HG03135 (cell line): ENCODE measurements around the gene TRABD.
"Not testable (repeated sequence)": the region's sequence is repeated elsewhere in the genome, so short reads cannot be mapped to it uniquely, and the experiment has no call there.

Source experiments
- ATAC-seq: cut with Tn5 transposase; IDR thresholded peaks from one replicate; pipeline ENCODE4 v1.9.1; 2021; ENCODE audit warnings: mild to moderate bottlenecking, moderate library complexity; ENCODE audit not compliant: unreplicated experiment

Gene TRABD, protein sequence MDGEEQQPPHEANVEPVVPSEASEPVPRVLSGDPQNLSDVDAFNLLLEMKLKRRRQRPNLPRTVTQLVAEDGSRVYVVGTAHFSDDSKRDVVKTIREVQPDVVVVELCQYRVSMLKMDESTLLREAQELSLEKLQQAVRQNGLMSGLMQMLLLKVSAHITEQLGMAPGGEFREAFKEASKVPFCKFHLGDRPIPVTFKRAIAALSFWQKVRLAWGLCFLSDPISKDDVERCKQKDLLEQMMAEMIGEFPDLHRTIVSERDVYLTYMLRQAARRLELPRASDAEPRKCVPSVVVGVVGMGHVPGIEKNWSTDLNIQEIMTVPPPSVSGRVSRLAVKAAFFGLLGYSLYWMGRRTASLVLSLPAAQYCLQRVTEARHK

DNA sequence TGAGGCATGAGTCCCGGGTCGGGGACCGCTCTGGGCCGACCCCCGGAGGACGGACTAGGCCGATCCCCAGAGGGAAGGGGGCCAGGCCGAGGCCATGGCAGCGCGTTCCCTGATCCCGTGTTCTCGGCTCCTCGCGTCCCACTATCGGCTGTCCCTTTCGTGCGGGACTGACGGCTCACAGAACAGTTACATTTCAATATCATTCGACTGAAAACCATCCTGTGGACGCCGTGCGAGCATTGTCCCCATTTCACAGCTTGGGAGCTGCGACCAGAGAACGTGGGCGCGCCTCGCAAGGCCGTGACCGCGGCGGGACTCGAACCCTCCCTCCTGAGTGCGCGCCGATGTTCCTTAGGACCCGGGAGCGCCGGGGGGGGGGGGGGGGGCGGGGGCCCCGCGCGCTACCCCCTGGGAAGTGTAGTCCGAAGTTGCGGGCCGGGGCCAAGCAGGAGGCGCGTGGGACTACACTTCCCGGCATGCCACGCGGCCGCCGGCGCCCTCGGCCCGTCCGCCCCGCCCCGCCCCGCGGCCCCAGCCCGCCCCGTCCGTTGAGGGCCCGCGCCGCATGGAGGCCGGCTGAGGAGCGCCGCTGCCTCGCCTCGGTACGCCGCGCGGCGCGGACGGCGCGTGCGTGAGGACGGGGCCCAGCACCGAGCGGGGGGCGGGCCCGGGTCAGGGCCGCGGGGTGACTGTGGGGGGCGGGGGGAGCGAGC is at the start of gene TRABD:
TSS of gene TRABD (plus strand) at position 539 of the 713 bp plus-strand sequence. CDS start 7,148 bp downstream, outside the sequence.
- ATAC-seq = peak; percentile 44

DNA sequence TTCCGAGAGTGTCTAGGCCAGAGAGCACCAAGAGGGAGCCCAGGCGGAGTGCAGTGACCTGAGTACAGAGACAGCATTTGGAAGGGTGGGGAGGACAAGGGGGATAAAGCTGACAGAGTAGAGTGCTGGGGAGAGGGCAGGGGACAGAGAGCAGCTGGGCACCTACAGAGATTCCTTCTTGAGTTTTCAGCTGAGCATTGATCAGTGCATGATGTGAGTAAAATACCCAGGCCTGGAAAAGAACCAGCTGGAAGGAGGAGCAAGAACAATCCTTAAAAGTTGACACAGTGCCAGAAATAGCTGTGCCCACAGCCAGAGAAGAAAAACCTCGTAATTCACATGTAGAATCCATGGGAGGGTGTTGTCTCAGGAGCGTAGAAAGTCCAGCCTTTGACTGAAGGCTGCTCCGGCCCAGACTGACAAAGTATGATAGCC is 49.1 kb upstream of the TRABD start:
- ATAC-seq = no peak

GRCh38 chr22:50137277-50137676 is 48.4 kb upstream of the TRABD start:
- not testable (repeated sequence) for ATAC-seq

- no peak for ATAC-seq
Observed at GRCh38 chr22:50138041-50138440, 47.7 kb upstream of the TRABD start.

DNA sequence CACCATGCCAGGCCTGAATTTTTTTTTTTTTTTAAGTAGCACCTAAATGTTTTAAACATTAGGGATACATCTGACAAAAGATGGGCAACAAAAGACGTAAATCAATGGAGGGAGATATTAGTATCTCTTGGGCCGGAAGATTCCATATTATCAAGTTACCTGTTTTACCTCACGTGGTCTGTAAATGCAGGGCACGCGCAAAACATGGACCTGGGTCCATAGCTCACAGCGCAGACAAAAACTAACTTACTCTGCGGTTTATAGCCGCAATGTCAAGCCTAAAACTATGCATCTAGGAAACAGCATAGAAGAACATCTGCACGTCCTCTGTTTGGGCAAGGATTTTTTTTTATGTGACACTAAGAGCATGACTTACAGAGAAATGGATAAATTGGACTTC is 46.7 kb upstream of the TRABD start:
- no peak for ATAC-seq

DNA sequence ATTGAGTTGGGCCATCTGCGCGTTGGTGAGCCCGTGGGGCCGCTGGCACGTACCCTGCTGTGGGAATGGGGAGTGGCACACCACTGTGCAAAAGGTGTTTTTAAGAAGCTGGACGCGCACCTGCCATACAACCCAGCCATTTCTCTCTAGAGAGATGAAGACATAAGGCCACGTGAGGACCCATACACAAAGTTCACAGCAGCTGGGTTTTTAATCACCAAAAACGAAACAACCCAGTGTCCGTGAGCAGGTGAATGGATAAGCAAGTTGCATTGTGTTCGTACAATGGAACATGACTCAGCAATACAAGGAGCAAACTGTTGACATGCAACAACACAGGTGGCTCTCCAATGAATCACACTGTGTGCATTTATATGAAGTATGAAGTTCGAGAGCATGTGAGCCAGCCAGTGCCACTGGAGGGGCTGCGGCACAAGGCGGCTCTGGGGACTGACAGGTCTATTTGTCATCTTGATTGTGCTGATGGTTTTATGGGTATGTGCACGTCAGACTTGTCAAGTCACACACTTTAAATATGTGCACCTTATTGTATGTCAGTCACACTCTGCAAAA is 45.8 kb upstream of the TRABD start:
- no peak for ATAC-seq

DNA sequence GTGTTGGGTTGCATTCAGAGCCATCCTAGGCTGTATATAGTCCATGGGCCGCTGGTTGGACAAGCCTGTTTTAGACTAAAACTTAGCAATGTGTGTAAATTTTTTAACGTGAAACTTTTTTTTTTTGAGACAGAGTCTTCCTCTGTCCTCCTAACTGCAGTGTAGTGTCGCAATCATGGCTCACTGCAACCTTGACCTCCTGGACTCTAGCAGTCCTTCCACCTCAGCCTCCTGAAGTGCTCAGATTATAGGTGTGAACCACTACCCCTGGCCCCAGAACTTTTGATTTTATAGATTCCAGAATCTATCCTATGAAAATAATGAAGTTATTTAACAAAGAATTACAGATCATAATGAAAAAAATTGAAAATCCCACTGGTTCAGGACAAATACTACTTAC is 45.1 kb upstream of the TRABD start:
- ATAC-seq = no peak

DNA sequence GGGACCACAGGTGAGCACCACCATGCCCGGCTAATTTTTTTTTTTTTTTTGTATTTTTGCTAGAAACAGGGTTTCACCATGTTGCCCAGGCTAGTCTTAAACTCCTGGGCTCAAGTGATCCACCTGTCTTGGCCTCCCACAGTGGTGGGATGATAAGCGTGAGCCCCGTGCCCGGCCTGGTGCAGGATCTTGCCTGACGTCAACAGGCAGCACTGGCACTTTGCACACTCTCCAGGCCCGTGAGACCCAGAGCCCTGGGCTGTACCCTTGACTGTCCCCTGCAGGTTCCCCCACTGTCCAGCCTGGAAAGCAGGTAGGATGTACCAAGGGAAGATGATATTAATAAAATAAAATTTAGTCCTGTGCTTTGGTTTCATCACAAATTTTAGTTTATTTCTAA is 44.3 kb upstream of the TRABD start:
- no peak for ATAC-seq

DNA sequence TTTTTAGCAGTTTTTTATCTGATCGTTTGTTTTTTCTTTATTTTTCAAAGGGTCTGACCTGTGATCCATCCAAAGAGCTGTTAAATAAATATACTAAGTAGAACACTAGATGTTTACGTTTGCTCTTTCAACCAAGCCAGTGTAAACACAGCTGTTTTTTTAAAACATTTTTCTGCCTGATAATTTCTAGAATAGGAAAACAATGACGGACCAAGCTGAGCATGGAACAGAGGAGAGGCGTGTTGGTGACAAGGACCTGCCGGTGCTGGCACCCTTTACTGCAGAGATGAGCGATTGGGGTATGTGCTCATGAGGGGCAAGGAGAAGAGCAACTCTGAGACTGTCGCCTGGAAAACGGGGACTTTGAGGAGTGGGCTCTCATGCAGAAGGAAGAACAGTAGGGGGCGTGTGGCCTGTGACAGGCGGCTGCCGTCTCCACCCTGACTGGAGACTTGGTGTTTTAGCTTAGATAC is 43.8 kb upstream of the TRABD start:
- no peak for ATAC-seq

- no peak for ATAC-seq
Observed at GRCh38 chr22:50143096-50143495, 42.6 kb upstream of the TRABD start.

GRCh38 chr22:50144005-50144614 is 41.6 kb upstream of the TRABD start:
- no peak for ATAC-seq

DNA sequence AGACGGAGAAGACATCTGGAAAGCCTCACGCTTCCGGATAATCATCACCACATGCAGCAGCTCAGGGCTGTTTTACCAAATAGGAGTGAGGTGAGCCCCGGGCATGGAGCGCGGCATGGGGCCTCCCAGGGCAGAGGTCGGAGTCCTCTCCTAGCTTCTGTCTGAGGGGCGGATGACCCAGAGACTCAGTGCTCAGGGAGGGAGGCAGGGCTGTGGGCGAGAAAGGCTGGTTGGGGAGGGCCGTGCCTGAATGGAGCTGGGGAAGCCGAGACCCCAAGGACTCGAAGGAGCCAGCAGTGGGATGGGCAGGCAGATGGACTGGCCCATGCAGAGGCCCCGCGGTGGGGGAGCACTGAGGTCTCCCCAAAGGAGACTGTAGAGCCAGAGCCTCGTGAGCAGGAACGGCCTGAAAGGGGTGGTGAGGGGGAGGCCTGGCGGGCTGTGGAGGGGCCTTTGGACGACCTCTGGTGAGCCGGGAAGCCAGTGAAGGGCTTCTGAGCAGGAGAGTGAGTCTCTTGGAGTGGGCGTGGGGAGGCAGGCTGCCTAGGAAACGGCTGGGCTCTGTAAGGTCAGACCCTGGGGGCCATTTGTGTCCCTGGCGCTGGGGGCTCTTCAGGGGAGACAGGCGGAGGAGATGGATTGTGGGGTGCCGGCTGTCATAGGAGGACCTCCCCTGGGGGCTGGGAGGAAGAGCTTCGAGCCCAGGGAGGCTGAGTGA is 39.8 kb upstream of the TRABD start:
- ATAC-seq = no peak

DNA sequence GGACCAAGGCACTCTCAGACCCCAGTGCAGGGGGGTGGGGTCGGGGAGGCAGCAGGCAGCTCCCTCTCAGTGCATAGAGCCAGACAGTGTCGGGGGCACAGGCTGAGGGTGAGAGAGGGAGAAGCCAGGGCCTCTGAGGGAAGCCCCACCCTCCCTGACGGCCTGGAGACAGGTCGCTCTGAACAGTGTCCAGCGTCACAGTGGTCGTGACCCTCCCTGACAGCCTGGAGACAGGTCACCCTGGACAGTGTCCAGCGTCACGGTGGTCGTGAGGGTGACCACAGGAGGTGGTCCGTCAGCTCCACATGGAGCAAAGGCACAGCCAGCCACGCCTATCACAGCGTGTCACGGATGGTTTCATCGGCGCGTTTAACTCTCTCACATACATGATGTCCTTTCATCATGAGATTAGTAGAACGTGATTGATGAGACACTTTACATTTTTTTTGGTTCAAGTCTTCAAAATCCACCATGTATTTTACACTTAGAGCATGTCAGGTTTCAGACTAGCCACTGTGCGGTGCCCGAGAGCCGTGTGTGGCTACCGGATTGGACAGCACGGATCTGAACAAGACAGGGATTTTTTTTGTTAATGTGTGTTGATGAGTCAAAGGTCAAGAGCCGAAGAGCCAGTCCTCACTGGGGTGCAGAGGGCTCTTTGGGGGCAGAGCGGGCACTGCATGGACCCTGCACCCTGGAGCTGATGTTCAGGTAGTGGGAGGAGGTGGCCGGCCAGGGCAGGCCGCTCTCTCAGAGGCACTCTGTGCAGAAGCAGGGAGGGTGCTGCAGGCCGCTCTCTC is 39.1 kb upstream of the TRABD start:
- ATAC-seq = no peak

DNA sequence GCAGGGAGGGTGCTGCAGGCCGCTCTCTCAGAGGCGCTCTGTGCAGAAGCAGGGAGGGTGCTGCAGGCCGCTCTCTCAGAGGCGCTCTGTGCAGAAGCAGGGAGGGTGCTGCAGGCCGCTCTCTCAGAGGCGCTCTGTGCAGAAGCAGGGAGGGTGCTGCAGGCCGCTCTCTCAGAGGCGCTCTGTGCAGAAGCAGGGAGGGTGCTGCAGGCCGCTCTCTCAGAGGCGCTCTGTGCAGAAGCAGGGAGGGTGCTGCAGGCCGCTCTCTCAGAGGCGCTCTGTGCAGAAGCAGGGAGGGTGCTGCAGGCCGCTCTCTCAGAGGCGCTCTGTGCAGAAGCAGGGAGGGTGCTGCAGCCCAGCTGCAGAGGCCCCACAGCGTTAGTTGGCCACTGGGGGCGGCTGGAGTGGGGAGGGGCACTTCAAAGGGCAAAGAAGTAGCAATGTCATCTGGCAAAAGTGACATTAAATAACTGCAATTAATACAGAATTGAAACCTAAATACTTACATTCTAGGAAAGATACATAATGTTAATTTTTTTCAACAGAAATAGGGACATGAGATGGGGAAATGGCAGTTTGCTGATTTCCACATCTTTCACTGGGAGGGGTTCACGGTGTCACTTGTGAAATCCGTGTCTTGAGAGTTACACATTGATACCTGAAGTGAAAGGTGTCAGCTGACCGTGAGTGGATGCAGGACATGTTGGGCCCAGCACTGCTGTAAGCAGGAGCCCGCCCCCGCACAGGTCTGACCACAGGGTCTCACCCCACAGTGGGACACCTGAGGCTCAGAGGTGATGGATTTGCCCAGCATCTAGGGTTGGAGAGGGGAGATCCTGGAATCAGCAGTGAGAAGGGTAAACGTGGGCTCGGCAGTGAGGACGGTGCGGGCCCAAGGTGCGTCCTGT is 38.2 kb upstream of the TRABD start:
- not testable (repeated sequence) for ATAC-seq

DNA sequence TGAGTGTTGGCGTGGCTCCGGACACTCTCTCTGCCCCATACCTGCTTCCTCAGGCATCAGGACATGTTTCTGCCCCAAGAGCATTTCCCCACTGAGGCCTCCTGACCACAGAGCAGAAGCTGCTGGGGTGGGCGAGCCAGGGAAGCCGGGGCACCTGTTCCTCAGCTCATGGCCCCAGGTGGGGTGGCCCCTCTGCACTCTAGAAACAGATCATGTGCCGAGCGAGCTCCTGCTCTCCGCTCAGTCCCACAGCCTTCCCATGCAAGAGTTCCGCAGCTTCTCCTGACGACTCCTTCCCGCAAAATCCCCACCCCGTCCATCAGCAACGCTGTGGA is 37.6 kb upstream of the TRABD start:
- ATAC-seq = no peak

DNA sequence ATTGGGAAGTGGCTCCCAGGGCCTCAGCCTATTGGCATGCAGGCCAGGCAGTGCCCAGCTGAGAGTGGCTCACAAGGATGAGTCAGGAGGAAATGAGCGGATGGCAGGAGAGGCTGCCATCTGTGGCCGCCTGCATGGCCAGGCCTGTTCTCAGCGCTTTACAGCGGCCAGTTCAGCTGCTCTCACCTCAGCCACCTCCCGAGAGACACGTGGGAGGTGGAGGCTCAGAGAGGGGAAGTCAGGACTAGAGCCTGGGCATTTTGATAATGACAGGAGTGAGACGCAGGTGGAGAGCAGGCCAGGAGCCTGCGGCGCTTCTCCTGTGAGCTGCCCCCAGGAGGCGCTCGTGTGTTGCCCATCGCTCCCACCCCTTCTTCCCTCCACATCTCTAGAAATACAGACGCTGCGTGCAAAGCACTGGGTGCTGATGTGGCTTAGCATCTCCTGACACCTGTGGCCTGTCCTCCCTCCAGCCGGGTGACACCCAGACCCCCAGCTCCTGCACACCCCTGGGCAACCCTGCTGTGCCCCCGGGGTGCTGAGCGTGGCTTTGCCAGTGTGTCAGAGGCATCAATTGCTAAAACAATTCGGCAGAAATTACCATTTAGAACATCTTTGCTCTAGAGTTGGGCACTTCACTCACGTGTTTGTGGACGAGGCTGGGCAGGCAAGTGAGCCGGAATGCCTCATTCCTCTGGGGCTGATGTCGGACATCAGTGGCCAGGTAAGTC is 36.6 kb upstream of the TRABD start:
- no peak for ATAC-seq

DNA sequence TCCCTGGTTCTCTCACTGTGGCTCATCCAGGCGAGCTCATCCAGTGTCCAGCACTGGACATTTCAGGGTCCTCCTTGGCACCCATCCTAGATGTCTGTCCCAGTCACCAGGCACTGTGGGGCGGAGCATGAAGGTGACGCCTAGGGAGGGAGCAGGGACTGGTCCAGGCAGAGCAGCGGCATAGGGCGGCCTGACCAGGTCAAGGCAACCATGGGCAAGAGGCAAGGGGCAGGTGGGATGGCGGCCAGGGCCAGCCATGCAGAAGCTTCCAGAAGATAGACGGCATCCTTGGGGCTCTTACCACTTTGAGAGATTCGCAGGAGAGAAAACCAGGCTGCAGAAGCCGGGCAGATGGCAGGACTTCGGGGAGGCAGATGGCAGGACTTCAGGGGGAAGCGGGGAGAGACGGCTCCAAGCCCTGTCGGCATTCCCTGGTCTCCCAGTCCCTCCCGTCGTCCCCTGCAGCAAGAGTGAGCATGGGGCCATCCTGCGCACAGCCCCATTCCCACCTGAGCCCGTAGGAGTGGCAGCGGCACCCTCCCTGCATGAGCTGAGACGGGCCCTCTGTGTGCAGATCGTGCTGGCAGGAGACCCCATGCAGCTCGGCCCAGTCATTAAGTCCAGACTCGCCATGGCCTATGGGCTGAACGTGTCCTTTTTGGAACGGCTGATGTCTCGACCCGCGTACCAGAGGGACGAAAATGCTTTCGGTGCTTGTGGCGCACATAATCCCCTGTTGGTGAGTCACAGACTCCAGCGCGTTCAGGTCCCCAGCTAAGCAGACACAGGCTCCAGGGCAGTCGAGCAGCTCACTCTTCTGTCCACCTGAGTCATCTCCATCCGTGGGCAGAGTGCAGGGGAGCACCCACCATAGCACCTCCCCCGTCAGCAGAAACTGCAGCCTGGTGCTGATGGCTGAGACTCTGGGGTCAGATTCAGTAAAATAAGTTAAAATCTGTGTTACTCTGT is 35.3 kb upstream of the TRABD start:
- ATAC-seq = no peak
